Astrocyte (in vitro differentiated cells and primary cell): ENCODE data around the gene CLEC16A. TPM values are rescaled to one million over a fixed set of nuclear protein-coding genes. Genes with fewer than 3 reads are reported as not detected.
"Not testable (repeated sequence)": the region's sequence is repeated elsewhere in the genome, so short reads cannot be mapped to it uniquely, and the experiment has no call there.

Experiments used
- DNase-seq: peaks from one replicate; pipeline ENCODE4 v3.0.0-alpha.2; 2010; ENCODE audit warnings: low read depth
- FAIRE-seq: peaks from 2 replicates; lab custom pipeline; 2011; peaks lifted over from hg19 to GRCh38; lab: Jason Lieb, UNC
- H2AFZ ChIP-seq: 2 replicates; pipeline ENCODE4 v1.6.0; 2012; ENCODE audit warnings: low read depth, low read length, inconsistent platforms
- H3K27ac ChIP-seq: 2 replicates; pipeline ENCODE4 v1.5.1; 2011; ENCODE audit warnings: low read depth, low read length, inconsistent platforms
- H3K27me3 ChIP-seq: 2 replicates; pipeline ENCODE4 v1.6.0; 2011; ENCODE audit warnings: low read length, inconsistent platforms; ENCODE audit not compliant: insufficient read depth
- H3K36me3 ChIP-seq: 2 replicates; pipeline ENCODE4 v1.5.1; 2011; ENCODE audit warnings: low read length, inconsistent platforms; ENCODE audit not compliant: insufficient read depth
- H3K4me1 ChIP-seq: 2 replicates; pipeline ENCODE4 v1.5.1; 2011; ENCODE audit warnings: low read length, inconsistent platforms; ENCODE audit not compliant: insufficient read depth
- H3K4me2 ChIP-seq: 2 replicates; pipeline ENCODE4 v1.6.0; 2012; ENCODE audit warnings: low read length, inconsistent platforms
- H3K4me3 ChIP-seq: 2 replicates; pipeline ENCODE4 v1.5.1; 2011; ENCODE audit warnings: low read depth, mild to moderate bottlenecking, low read length, inconsistent platforms; ENCODE audit not compliant: insufficient read depth
- H3K79me2 ChIP-seq: 2 replicates; pipeline ENCODE4 v1.6.0; 2012; ENCODE audit warnings: mild to moderate bottlenecking, low read length, inconsistent platforms; ENCODE audit not compliant: insufficient read depth
- H3K9ac ChIP-seq: 2 replicates; pipeline ENCODE4 v1.6.0; 2012; ENCODE audit warnings: mild to moderate bottlenecking, low read length, inconsistent platforms
- H3K9me3 ChIP-seq: 2 replicates; pipeline ENCODE4 v1.5.1; 2012; ENCODE audit warnings: low read depth, mild to moderate bottlenecking, low read length, inconsistent platforms; ENCODE audit not compliant: insufficient read depth
- H4K20me1 ChIP-seq: 2 replicates; pipeline ENCODE4 v1.6.0; 2012; ENCODE audit warnings: low read length, inconsistent platforms; ENCODE audit not compliant: insufficient read depth
- H3K27ac Mint-ChIP-seq: one replicate; pipeline ENCODE4 v1.8.0; 2021; ENCODE audit warnings: mild to moderate bottlenecking, mixed read lengths; ENCODE audit not compliant: unreplicated experiment
- H3K27me3 Mint-ChIP-seq: one replicate; pipeline ENCODE4 v1.8.0; 2021; ENCODE audit warnings: low read depth, mixed read lengths; ENCODE audit not compliant: unreplicated experiment
- H3K36me3 Mint-ChIP-seq: one replicate; pipeline ENCODE4 v1.8.0; 2021; ENCODE audit warnings: low read depth, mixed read lengths; ENCODE audit not compliant: unreplicated experiment
- H3K4me1 Mint-ChIP-seq: one replicate; pipeline ENCODE4 v1.8.0; 2021; ENCODE audit warnings: low read depth, mixed read lengths; ENCODE audit not compliant: unreplicated experiment
- H3K4me3 Mint-ChIP-seq: one replicate; pipeline ENCODE4 v1.8.0; 2021; ENCODE audit warnings: mild to moderate bottlenecking, moderate library complexity, mixed read lengths; ENCODE audit not compliant: unreplicated experiment
- H3K9me3 Mint-ChIP-seq: one replicate; pipeline ENCODE4 v1.8.0; 2021; ENCODE audit warnings: mild to moderate bottlenecking, mixed read lengths; ENCODE audit not compliant: unreplicated experiment
- EZH2 ChIP-seq: IDR thresholded peaks from 2 replicates; pipeline ENCODE4 v1.6.1; 2012; ENCODE audit warnings: mild to moderate bottlenecking, low read length, inconsistent platforms; ENCODE audit not compliant: insufficient read depth
- total RNA-seq: library from RNA; stranded (reverse); gene quantifications from 2 replicates; pipeline ENCODE4 v1.2.1, GENCODE V29; 2021
- TF ChIP-seq, protein P1 (sequence below): IDR thresholded peaks from 2 replicates; pipeline ENCODE4 v1.5.1; 2011; ENCODE audit warnings: low read depth, mild to moderate bottlenecking, inconsistent platforms, low read length, moderate library complexity; ENCODE audit not compliant: insufficient read depth

Gene CLEC16A
- total RNA-seq, 1 donor from 2014 or later = 31.7 TPM

- FAIRE-seq = no peak
- H2AFZ ChIP-seq = no peak overlapping the region
Measured at GRCh38 chr16:11218604-11218962, 274.2 kb downstream of the CLEC16A start.

DNA sequence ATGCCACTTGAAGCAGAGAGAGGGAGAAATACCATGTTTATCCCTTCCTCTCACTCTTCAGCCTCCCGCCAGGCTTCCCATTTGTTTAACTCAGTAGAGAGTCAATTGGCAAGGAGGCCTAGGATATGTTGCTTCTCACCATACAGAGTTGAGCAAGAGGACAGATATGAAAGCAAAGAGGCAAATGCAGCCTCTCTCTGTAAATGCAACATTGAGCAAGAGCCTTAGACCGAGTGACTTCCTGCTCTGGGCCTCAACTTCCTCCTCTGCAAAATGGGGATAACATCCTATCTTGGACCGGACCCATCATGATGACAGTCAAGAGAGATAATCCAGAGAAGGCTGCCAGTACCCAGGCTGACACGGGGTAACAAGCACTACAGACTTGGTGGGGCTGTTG is 274.8 kb downstream of the CLEC16A start:
- TF ChIP-seq, protein P1, sequence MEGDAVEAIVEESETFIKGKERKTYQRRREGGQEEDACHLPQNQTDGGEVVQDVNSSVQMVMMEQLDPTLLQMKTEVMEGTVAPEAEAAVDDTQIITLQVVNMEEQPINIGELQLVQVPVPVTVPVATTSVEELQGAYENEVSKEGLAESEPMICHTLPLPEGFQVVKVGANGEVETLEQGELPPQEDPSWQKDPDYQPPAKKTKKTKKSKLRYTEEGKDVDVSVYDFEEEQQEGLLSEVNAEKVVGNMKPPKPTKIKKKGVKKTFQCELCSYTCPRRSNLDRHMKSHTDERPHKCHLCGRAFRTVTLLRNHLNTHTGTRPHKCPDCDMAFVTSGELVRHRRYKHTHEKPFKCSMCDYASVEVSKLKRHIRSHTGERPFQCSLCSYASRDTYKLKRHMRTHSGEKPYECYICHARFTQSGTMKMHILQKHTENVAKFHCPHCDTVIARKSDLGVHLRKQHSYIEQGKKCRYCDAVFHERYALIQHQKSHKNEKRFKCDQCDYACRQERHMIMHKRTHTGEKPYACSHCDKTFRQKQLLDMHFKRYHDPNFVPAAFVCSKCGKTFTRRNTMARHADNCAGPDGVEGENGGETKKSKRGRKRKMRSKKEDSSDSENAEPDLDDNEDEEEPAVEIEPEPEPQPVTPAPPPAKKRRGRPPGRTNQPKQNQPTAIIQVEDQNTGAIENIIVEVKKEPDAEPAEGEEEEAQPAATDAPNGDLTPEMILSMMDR = no peak
- TF ChIP-seq EZH2 = no peak
- Histone ChIP-seq H3K36me3 (no peaks in the 10 kb centered on the region), H3K9ac (no peak overlapping the region), H2AFZ (no peak overlapping the region), H3K79me2 (no peaks in the 10 kb centered on the region), H3K4me1 (no peaks in the 10 kb centered on the region), H3K27me3 (no peaks in the 10 kb centered on the region), H3K27ac (no peak overlapping the region), H3K4me2 (no peak overlapping the region), H4K20me1 (no peaks in the 10 kb centered on the region), H3K4me3 (no peak overlapping the region), H3K9me3 (peaks cover 9% of the 10 kb centered on the region)
- Mint-ChIP-seq H3K4me3 (no peak overlapping the region), H3K36me3 (peaks cover 1% of the 10 kb centered on the region), H3K27ac (no peak overlapping the region), H3K9me3 (peaks cover 21% of the 10 kb centered on the region), H3K27me3 (peaks cover 4% of the 10 kb centered on the region), H3K4me1 (no peaks in the 10 kb centered on the region)
- FAIRE-seq = no peak
- no peak for DNase-seq

More at GRCh38 chr16:11218604-11218962, 274.2 kb downstream of the CLEC16A start:
- no peak overlapping the region for H3K27ac Mint-ChIP-seq
- H3K27me3 ChIP-seq = no peaks in the 10 kb centered on the region
- no peak overlapping the region for H3K4me2 ChIP-seq
- no peaks in the 10 kb centered on the region for H3K4me1 ChIP-seq
- H3K36me3 ChIP-seq = no peaks in the 10 kb centered on the region
- H3K9ac ChIP-seq = no peak overlapping the region
- peaks cover 9% of the 10 kb centered on the region for H3K9me3 ChIP-seq
- no peaks in the 10 kb centered on the region for H4K20me1 ChIP-seq
- peaks cover 3% of the 10 kb centered on the region for H3K27me3 Mint-ChIP-seq
- DNase-seq = no peak
- H3K4me3 ChIP-seq = no peak overlapping the region
- no peak overlapping the region for H3K4me3 Mint-ChIP-seq
- no peak overlapping the region for H3K27ac ChIP-seq
- no peak for TF ChIP-seq EZH2
- TF ChIP-seq, protein P1 = peak; percentile 47
- peaks cover 1% of the 10 kb centered on the region for H3K36me3 Mint-ChIP-seq
- H3K79me2 ChIP-seq = no peaks in the 10 kb centered on the region
- peaks cover 21% of the 10 kb centered on the region for H3K9me3 Mint-ChIP-seq
- H3K4me1 Mint-ChIP-seq = no peaks in the 10 kb centered on the region

GRCh38 chr16:11220507-11220906 is 276.1 kb downstream of the CLEC16A start:
- peaks cover 21% of the 10 kb centered on the region for H3K9me3 Mint-ChIP-seq
- DNase-seq, H3K9me3 ChIP-seq, H4K20me1 ChIP-seq, H3K4me3 ChIP-seq, H3K36me3 ChIP-seq, H3K4me3 Mint-ChIP-seq, H3K79me2 ChIP-seq, H3K9ac ChIP-seq, H3K4me1 ChIP-seq, H3K36me3 Mint-ChIP-seq, H3K27ac ChIP-seq, H3K27me3 Mint-ChIP-seq, H2AFZ ChIP-seq, H3K4me2 ChIP-seq, FAIRE-seq, H3K27me3 ChIP-seq, H3K27ac Mint-ChIP-seq, H3K4me1 Mint-ChIP-seq: not testable (repeated sequence)
